H1 (cell line): ENCODE results near the gene EPN3. TPM values are rescaled to one million over a fixed set of nuclear protein-coding genes. Genes with fewer than 3 reads are reported as not detected.

ENCODE experiments used
- CTCF ChIA-PET: fragments of 300-600 bp; sonication (Branson Sonifier 250); formaldehyde crosslinking; loops from one replicate; lab custom pipeline; 2021; ENCODE audit not compliant: partially characterized antibody; lab: Charles Lee
- POLR2A ChIA-PET: fragments of 300-600 bp; sonication (Branson Sonifier 250); formaldehyde crosslinking; loops from one replicate; lab custom pipeline; 2021; ENCODE audit warnings: inconsistent platforms; ENCODE audit not compliant: partially characterized antibody; lab: Charles Lee
- DNase-seq, 2 experiments: peaks; one replicate each; pipeline versions ENCODE4 v3.0.0 to v3.0.0-alpha.2; 2010 to 2022; ENCODE audit warnings: low spot score in 2 of 2, low read depth in 1 of 2, mixed read lengths in 1 of 2
- FAIRE-seq: peaks from 2 replicates; lab custom pipeline; 2011; peaks lifted over from hg19 to GRCh38; lab: Jason Lieb, UNC
- H2AFZ ChIP-seq: 2 replicates; pipeline ENCODE4 v1.8.1; 2012; ENCODE audit warnings: low read length, inconsistent platforms
- H2AK5ac ChIP-seq: 2 replicates; pipeline ENCODE4 v1.6.1; 2013; ENCODE audit warnings: low read depth, low read length
- H2BK120ac ChIP-seq: replicated peaks from 2 replicates; pipeline ENCODE3; 2013; ENCODE audit warnings: low read depth, low read length, inconsistent platforms
- H2BK12ac ChIP-seq: 2 replicates; pipeline ENCODE4 v1.6.1; 2013; ENCODE audit warnings: low read depth, low read length
- H2BK15ac ChIP-seq: 2 replicates; pipeline ENCODE4 v1.6.1; 2013; ENCODE audit warnings: low read length
- H2BK20ac ChIP-seq: 2 replicates; pipeline ENCODE4 v1.6.1; 2013; ENCODE audit warnings: low read length
- H2BK5ac ChIP-seq: 2 replicates; pipeline ENCODE4 v1.6.1; 2013; ENCODE audit warnings: low read depth, low read length
- H3K14ac ChIP-seq: 2 replicates; pipeline ENCODE4 v1.6.1; 2013; ENCODE audit warnings: inconsistent platforms; ENCODE audit not compliant: insufficient read length
- H3K18ac ChIP-seq: 2 replicates; pipeline ENCODE4 v1.6.1; 2013; ENCODE audit warnings: low read length; ENCODE audit errors: extremely low read depth
- H3K23ac ChIP-seq: 2 replicates; pipeline ENCODE4 v1.6.1; 2013; ENCODE audit warnings: inconsistent platforms; ENCODE audit not compliant: insufficient read length
- H3K23me2 ChIP-seq: 2 replicates; pipeline ENCODE4 v1.6.1; 2013; ENCODE audit warnings: low read depth, low read length
- H3K27ac ChIP-seq: 2 replicates; pipeline ENCODE4 v1.6.1; 2011; ENCODE audit warnings: low read depth, low read length, inconsistent platforms
- H3K27me3 ChIP-seq, 4 experiments: replicated peaks in 1 of 4; 1 replicate in 1 of 4; 2 replicates in 3 of 4; pipeline versions ENCODE4 v1.6.1 to v1.8.1; 2011 to 2013; ENCODE audit warnings: low read length in 3 of 4, mild to moderate bottlenecking in 3 of 4, inconsistent platforms in 2 of 4, mixed read lengths in 2 of 4, moderate library complexity in 1 of 4; ENCODE audit not compliant: control insufficient read depth in 3 of 4, insufficient read depth in 3 of 4; ENCODE audit errors: extremely low read depth in 1 of 4
- H3K36me3 ChIP-seq, 4 experiments: 2 replicates each; pipeline versions ENCODE4 v1.6.1 to v1.8.1; 2011 to 2013; ENCODE audit warnings: mild to moderate bottlenecking in 4 of 4, low read length in 3 of 4, moderate library complexity in 2 of 4, control low read depth in 1 of 4, inconsistent platforms in 1 of 4; ENCODE audit not compliant: insufficient read depth in 4 of 4, control insufficient read depth in 2 of 4
- H3K4ac ChIP-seq: replicated peaks from 2 replicates; pipeline ENCODE3; 2013; ENCODE audit warnings: low read length, low read depth, mixed read lengths, inconsistent platforms; ENCODE audit not compliant: insufficient read length
- H3K4me1 ChIP-seq, 4 experiments: replicated peaks in 1 of 4; 1 replicate in 1 of 4; 2 replicates in 3 of 4; pipeline versions ENCODE4 v1.6.1 to v1.8.1; 2011 to 2013; ENCODE audit warnings: low read length in 3 of 4, inconsistent platforms in 2 of 4, mixed read lengths in 1 of 4; ENCODE audit not compliant: insufficient read depth in 4 of 4, control insufficient read depth in 3 of 4
- H3K4me2 ChIP-seq, 2 experiments: 2 replicates each; pipeline versions ENCODE4 v1.6.1 to v1.8.1; 2011 to 2013; ENCODE audit warnings: low read depth in 2 of 2, low read length in 2 of 2, control low read depth in 1 of 2, inconsistent platforms in 1 of 2, mild to moderate bottlenecking in 1 of 2; ENCODE audit not compliant: insufficient read depth in 1 of 2
- H3K4me3 ChIP-seq, 4 experiments: fragments of 200-600, 300-600 bp in 1 of 4; sonication (generic), shearing (Covaris generic), sonication (Bioruptor Twin) in 1 of 4; 2 replicates each; pipeline versions ENCODE4 v1.5.1 to v1.8.1; 2011 to 2016; ENCODE audit warnings: low read length in 4 of 4, low read depth in 3 of 4, control low read depth in 2 of 4, inconsistent platforms in 2 of 4, mild to moderate bottlenecking in 2 of 4, mixed read lengths in 1 of 4, moderate library complexity in 1 of 4; ENCODE audit not compliant: insufficient read depth in 2 of 4; ENCODE audit errors: extremely low read depth in 1 of 4
- H3K56ac ChIP-seq: replicated peaks from 2 replicates; pipeline ENCODE3; 2013; ENCODE audit warnings: low read depth, mild to moderate bottlenecking, mixed read lengths, low read length, inconsistent platforms; ENCODE audit not compliant: insufficient read length
- H3K79me1 ChIP-seq: 2 replicates; pipeline ENCODE4 v1.6.1; 2013; ENCODE audit warnings: low read depth, low read length, control low read depth
- H3K79me2 ChIP-seq, 2 experiments: 2 replicates each; pipeline versions ENCODE4 v1.6.1 to v1.8.1; 2012 to 2013; ENCODE audit warnings: low read length in 2 of 2, mild to moderate bottlenecking in 2 of 2, inconsistent platforms in 1 of 2; ENCODE audit not compliant: insufficient read depth in 2 of 2, control insufficient read depth in 1 of 2
- H3K9ac ChIP-seq, 4 experiments: replicated peaks in 1 of 4; 1 replicate in 1 of 4; 2 replicates in 3 of 4; pipeline versions ENCODE4 v1.6.1 to v1.8.1; 2011 to 2013; ENCODE audit warnings: low read depth in 3 of 4, low read length in 3 of 4, control low read depth in 2 of 4, mild to moderate bottlenecking in 2 of 4, moderate library complexity in 2 of 4, inconsistent platforms in 1 of 4; ENCODE audit errors: extremely low read depth in 1 of 4
- H3K9me3 ChIP-seq, 2 experiments: 2 replicates each; pipeline versions ENCODE4 v1.6.1 to v1.8.1; 2012 to 2013; ENCODE audit warnings: mild to moderate bottlenecking in 2 of 2, moderate library complexity in 2 of 2, control low read depth in 1 of 2, inconsistent platforms in 1 of 2, low read depth in 1 of 2, low read length in 1 of 2, mixed read lengths in 1 of 2; ENCODE audit not compliant: insufficient read depth in 2 of 2
- H4K20me1 ChIP-seq, 2 experiments: replicated peaks in 1 of 2; 2 replicates each; pipeline versions ENCODE3 to v1.8.1; 2011 to 2013; ENCODE audit warnings: inconsistent platforms in 2 of 2, low read length in 2 of 2, mild to moderate bottlenecking in 1 of 2; ENCODE audit not compliant: insufficient read depth in 2 of 2, control insufficient read depth in 1 of 2
- H4K5ac ChIP-seq: 2 replicates; pipeline ENCODE4 v1.6.1; 2013; ENCODE audit warnings: low read length, low read depth, mixed read lengths, inconsistent platforms; ENCODE audit not compliant: insufficient read length
- H4K8ac ChIP-seq: 2 replicates; pipeline ENCODE4 v1.8.0; 2013; ENCODE audit warnings: mild to moderate bottlenecking, moderate library complexity, low read length, inconsistent platforms; ENCODE audit not compliant: insufficient read depth; ENCODE audit errors: extremely low read depth
- H4K91ac ChIP-seq: replicated peaks from 2 replicates; pipeline ENCODE3; 2013; ENCODE audit warnings: low read length, mixed read lengths, inconsistent platforms; ENCODE audit not compliant: insufficient read length
- ATF2 ChIP-seq: IDR thresholded peaks from 2 replicates; pipeline ENCODE4 v1.6.1; 2012; ENCODE audit warnings: low read length, inconsistent platforms
- BACH1 ChIP-seq: IDR thresholded peaks from 2 replicates; pipeline ENCODE4 v1.6.1; 2012; ENCODE audit warnings: low read length, improper control_type of control experiment
- BRCA1 ChIP-seq: IDR thresholded peaks from 2 replicates; pipeline ENCODE4 v1.6.1; 2012; ENCODE audit warnings: low read depth, low read length, improper control_type of control experiment
- CBX5 ChIP-seq: fragments of 300-800, 300-1000 bp; sonication (generic); IDR thresholded peaks from 2 replicates; pipeline ENCODE4 v1.7.1; 2016; ENCODE audit warnings: antibody characterized with exemption, low read length, low read depth
- CEBPB ChIP-seq: IDR thresholded peaks from 2 replicates; pipeline ENCODE4 v1.6.1; 2012; ENCODE audit warnings: low read depth, low read length
- CHD2 ChIP-seq: IDR thresholded peaks from 2 replicates; pipeline ENCODE4 v1.6.1; 2012; ENCODE audit warnings: low read length, improper control_type of control experiment
- FOSL1 ChIP-seq: IDR thresholded peaks from 2 replicates; pipeline ENCODE4 v1.6.1; 2011; ENCODE audit warnings: mild to moderate bottlenecking, low read depth, low read length, moderate library complexity; ENCODE audit not compliant: insufficient read depth
- JUN ChIP-seq: IDR thresholded peaks from 2 replicates; pipeline ENCODE4 v1.6.1; 2011; ENCODE audit warnings: low read depth, mild to moderate bottlenecking, improper control_type of control experiment, low read length
- MAX ChIP-seq: IDR thresholded peaks from 2 replicates; pipeline ENCODE4 v1.6.1; 2012; ENCODE audit warnings: inconsistent platforms
- POLR2A ChIP-seq, 2 experiments: IDR thresholded peaks; 1 replicate in 1 of 2; 2 replicates in 1 of 2; pipeline ENCODE4 v1.6.1; 2011; ENCODE audit warnings: low read depth in 2 of 2, low read length in 2 of 2, mild to moderate bottlenecking in 2 of 2; ENCODE audit errors: control extremely low read depth in 1 of 2
- RFX5 ChIP-seq: IDR thresholded peaks from 2 replicates; pipeline ENCODE4 v1.6.1; 2011; ENCODE audit warnings: low read depth, low read length, improper control_type of control experiment, borderline replicate concordance
- RNF2 ChIP-seq: fragments of 200-900, 300-1000 bp; sonication (generic); IDR thresholded peaks from 2 replicates; pipeline ENCODE4 v1.7.1; 2016; ENCODE audit warnings: borderline replicate concordance, low read depth, mild to moderate bottlenecking, antibody characterized with exemption, low read length; ENCODE audit not compliant: poor library complexity, severe bottlenecking; ENCODE audit errors: missing control alignments
- SP4 ChIP-seq: IDR thresholded peaks from 2 replicates; pipeline ENCODE4 v1.6.1; 2012; ENCODE audit warnings: low read length, inconsistent platforms
- TCF12 ChIP-seq: IDR thresholded peaks from 2 replicates; pipeline ENCODE4 v1.6.1; 2011; ENCODE audit warnings: low read depth, mild to moderate bottlenecking, low read length
- WGBS, 2 experiments: shearing (Covaris generic) in 1 of 2; methylation state at CpG; one replicate each; pipeline versions ENCODE4 v1.1.6 to v1.1.7; 2013 to 2015; ENCODE audit warnings: low lambda C conversion rate in 2 of 2, mixed read lengths in 2 of 2, inconsistent platforms in 1 of 2, low coverage in 1 of 2, missing lambda C conversion rate in 1 of 2; ENCODE audit not compliant: insufficient replicate concordance in 2 of 2, insufficient coverage in 1 of 2, insufficient read length in 1 of 2; ENCODE audit errors: extremely low coverage in 1 of 2, missing lambda C conversion rate in 1 of 2; 5-methylcytosine and 5-hydroxymethylcytosine counted together
- polyA plus RNA-seq, 7 experiments: library from polyadenylated mRNA; depleted of rRNA in 3 of 7; stranded (reverse) in 5 of 7; unstranded in 2 of 7; fragments of >200 nt in 5 of 7; fragments of 200-250 nt in 2 of 7; gene quantifications; 1 replicate in 5 of 7; 2 replicates in 1 of 7; 4 replicates in 1 of 7; pipeline versions ENCODE4 v1.2.1 to v1.2.3, GENCODE V29; 2011 to 2013; ENCODE audit warnings: missing spikeins in 2 of 7, mixed read lengths in 2 of 7
- total RNA-seq: library from RNA; stranded (reverse); fragmentation: NEBNext Ultra II Directional; extraction: Animal tissue kit (Norgen Biotek cat#: 25700); gene quantifications from 2 replicates; pipeline ENCODE4 v1.2.1, GENCODE V29; 2021

EPN3 gene
- total and polyA plus RNA-seq, 2 of the 8 experiments (the other 6 are each of a cell fraction or from before 2014, with no cell fraction given), result 6.7 to 7.9 TPM

GRCh38 chr17:50499721-50500120 lies 32.8 kb upstream of the EPN3 start:
- H2AFZ ChIP-seq, result no peak overlapping the region
- no peaks in the 10 kb centered on the region for H3K79me2 ChIP-seq
- H3K9ac ChIP-seq, result no peak overlapping the region
- H4K20me1 ChIP-seq, result no peaks in the 10 kb centered on the region
- no peak overlapping the region for H2AK5ac ChIP-seq
- no peak overlapping the region for H3K4ac ChIP-seq
- no peaks in the 10 kb centered on the region for H3K23me2 ChIP-seq
- no peaks in the 10 kb centered on the region for H3K9me3 ChIP-seq
- POLR2A ChIA-PET, result no interaction called here
- H2BK20ac ChIP-seq, result no peak overlapping the region
- H2BK5ac ChIP-seq, result no peak overlapping the region
- H3K56ac ChIP-seq, result no peak overlapping the region
- H3K36me3 ChIP-seq, result no peaks in the 10 kb centered on the region
- no peak overlapping the region for H3K4me3 ChIP-seq
- H3K4me1 ChIP-seq, result peaks cover 5 to 9% (median 6%) of the 10 kb centered on the region in 4 experiments; a peak in 6 of 7 replicates
- H4K8ac ChIP-seq, result no peak overlapping the region
- no peak overlapping the region for H3K4me2 ChIP-seq
- H4K91ac ChIP-seq, result no peak overlapping the region
- H3K23ac ChIP-seq, result no peak overlapping the region
- no peak overlapping the region for H2BK12ac ChIP-seq
- H3K27me3 ChIP-seq, result no peaks in the 10 kb centered on the region
- H4K5ac ChIP-seq, result no peak overlapping the region
- CTCF ChIA-PET, result interaction anchor here (0.7 to 8.3 kb wide), 5 partner anchors 10 to 283 kb away, joined by 3 to 116 read pairs (median 3); no protein-coding TSS in a partner anchor
- H2BK15ac ChIP-seq, result no peak overlapping the region
- FAIRE-seq, result no peak
- H3K79me1 ChIP-seq, result no peaks in the 10 kb centered on the region
- 94% methylated on average over 2 of the region's 2 CpGs; no CpG with 5 or more reads in 1 of the 2 experiments for WGBS, 2 experiments
- H2BK120ac ChIP-seq, result no peak overlapping the region
- no peak overlapping the region for H3K18ac ChIP-seq
- no peak for DNase-seq
- H3K27ac ChIP-seq, result no peak overlapping the region
- no peak overlapping the region for H3K14ac ChIP-seq
- TF ChIP-seq MAX, result no peak
- no peak for TF ChIP-seq BACH1
- no peak for TF ChIP-seq RFX5
- no peak for TF ChIP-seq ATF2
- no peak for TF ChIP-seq POLR2A (IDR thresholded peaks at IDR 0.05; ENCODE audit: control extremely low read depth in 1 of 2, low read depth in 2 of 2, low read length in 2 of 2)
- no peak for TF ChIP-seq RNF2
- no peak for TF ChIP-seq CBX5
- no peak for TF ChIP-seq TCF12
- TF ChIP-seq SP4, result no peak
- no peak for TF ChIP-seq CHD2
- no peak for TF ChIP-seq CEBPB
- TF ChIP-seq BRCA1, result no peak
- TF ChIP-seq JUN, result no peak
- no peak for TF ChIP-seq FOSL1
